Spleen (tissue), 11 donors: Measurements from ENCODE around the gene DNAL4. TPM values are rescaled to one million over a fixed set of nuclear protein-coding genes. Genes with fewer than 3 reads are reported as not detected.

Experiments
- DNase-seq: peaks from one replicate; pipeline ENCODE4 v3.0.0-alpha.2; 2020
- H3K27ac ChIP-seq, 8 donors: fragments of 200-600 bp; sonication (generic) in 7 of 8; 1 replicate in 4 of 8; 2 replicates in 4 of 8; pipeline versions ENCODE4 v1.5.0 to v1.8.0; 2016 to 2021; ENCODE audit warnings: inconsistent platforms in 4 of 8, mild to moderate bottlenecking in 4 of 8, moderate library complexity in 1 of 8
- H3K27me3 ChIP-seq, 7 donors: fragments of 200-600 bp; sonication (generic) in 6 of 7; replicated peaks in 1 of 7; 1 replicate in 4 of 7; 2 replicates in 3 of 7; pipeline versions ENCODE4 v1.5.0 to v1.8.0; 2016 to 2021; ENCODE audit warnings: inconsistent platforms in 3 of 7, mild to moderate bottlenecking in 1 of 7
- H3K36me3 ChIP-seq, 6 donors: fragments of 200-600 bp; sonication (generic) in 5 of 6; 1 replicate in 4 of 6; 2 replicates in 2 of 6; pipeline versions ENCODE4 v1.5.0 to v1.8.0; 2016 to 2021; ENCODE audit warnings: inconsistent platforms in 2 of 6
- H3K4me1 ChIP-seq, 6 donors: fragments of 200-600 bp; sonication (generic) in 5 of 6; 1 replicate in 3 of 6; 2 replicates in 3 of 6; pipeline versions ENCODE4 v1.5.0 to v1.8.0; 2016 to 2021; ENCODE audit warnings: inconsistent platforms in 3 of 6
- H3K4me3 ChIP-seq, 8 donors: fragments of 200-600 bp; sonication (generic) in 7 of 8; 1 replicate in 4 of 8; 2 replicates in 4 of 8; pipeline versions ENCODE4 v1.5.0 to v1.8.0; 2016 to 2021; ENCODE audit warnings: inconsistent platforms in 4 of 8, mild to moderate bottlenecking in 4 of 8, moderate library complexity in 2 of 8
- H3K9me3 ChIP-seq, 8 donors: fragments of 200-600 bp; sonication (generic) in 7 of 8; 1 replicate in 4 of 8; 2 replicates in 4 of 8; pipeline versions ENCODE4 v1.5.0 to v1.8.0; 2016 to 2021; ENCODE audit warnings: inconsistent platforms in 4 of 8
- POLR2A ChIP-seq, 3 donors: fragments of 450-650 bp; IDR thresholded peaks; one replicate each; pipeline ENCODE4 v1.5.1; 2017; ENCODE audit warnings: antibody characterized with exemption in 3 of 3, mild to moderate bottlenecking in 1 of 3
- POLR2AphosphoS5 ChIP-seq, 3 donors: sonication (generic); formaldehyde crosslinking; IDR thresholded peaks; one replicate each; pipeline ENCODE4 v1.5.1; 2017; ENCODE audit warnings: antibody characterized with exemption in 3 of 3
- WGBS, 5 donors: extraction: QIAGEN DNeasy Blood & Tissue Kit in 3 of 5; methylation state at CpG; one replicate each; pipeline versions ENCODE4 v1.1.5 to v1.1.7; 2013 to 2018; 5-methylcytosine and 5-hydroxymethylcytosine counted together
- intact Hi-C: fragments of 100-400 bp; cut with DNase I; formaldehyde crosslinking; loops from one replicate; pipeline ENCODE4 v1.15.0; 2023; ENCODE audit warnings: low total_unique reads
- polyA plus RNA-seq, 3 donors: library from polyadenylated mRNA; stranded (reverse); fragments of 200-250 nt; gene quantifications; one replicate each; pipeline ENCODE4 v1.2.1, GENCODE V29; 2013
- total RNA-seq, 7 donors: library from RNA; depleted of rRNA in 3 of 7; stranded (reverse); fragments of >200 nt in 3 of 7; fragmentation: NEBNext Ultra II Directional in 4 of 7; extraction: Animal tissue kit (Norgen Biotek cat#: 25700) in 4 of 7; gene quantifications; one replicate each; pipeline versions ENCODE4 v1.1.0 to v1.2.1, GENCODE V29; 2016 to 2021
- TF ChIP-seq, protein P1 (sequence below), 11 experiments: fragments of 200-600 bp in 7 of 11; fragments of 450-650 bp in 4 of 11; sonication (generic) in 4 of 11; IDR thresholded peaks in 8 of 11; conservative IDR thresholded peaks in 3 of 11; 1 replicate in 7 of 11; 2 replicates in 4 of 11; pipeline versions ENCODE4 v1.4.0 to v1.8.0; 2016 to 2021; ENCODE audit warnings: antibody characterized with exemption in 11 of 11, inconsistent platforms in 4 of 11, mild to moderate bottlenecking in 1 of 11
- donor health status: healthy with polysubstance abuse.
- donor health status: DM: no; HTN: no; CAD: no; lungs with moderate emphysema.
- donor health status: DM: no; HTN: no; CAD: no.
- donor health status: Bipolar disorder and iron deficiency.
- donor health status: healthy.
- donor health status: DM: no; HTN: no; CAD: no.
- donor health status: DM: yes; HTN: yes; CAD: no.

The DNAL4 gene
- total and polyA plus RNA-seq, 10 donors: 8.6 to 17.6 (median 12.5) TPM

DNA sequence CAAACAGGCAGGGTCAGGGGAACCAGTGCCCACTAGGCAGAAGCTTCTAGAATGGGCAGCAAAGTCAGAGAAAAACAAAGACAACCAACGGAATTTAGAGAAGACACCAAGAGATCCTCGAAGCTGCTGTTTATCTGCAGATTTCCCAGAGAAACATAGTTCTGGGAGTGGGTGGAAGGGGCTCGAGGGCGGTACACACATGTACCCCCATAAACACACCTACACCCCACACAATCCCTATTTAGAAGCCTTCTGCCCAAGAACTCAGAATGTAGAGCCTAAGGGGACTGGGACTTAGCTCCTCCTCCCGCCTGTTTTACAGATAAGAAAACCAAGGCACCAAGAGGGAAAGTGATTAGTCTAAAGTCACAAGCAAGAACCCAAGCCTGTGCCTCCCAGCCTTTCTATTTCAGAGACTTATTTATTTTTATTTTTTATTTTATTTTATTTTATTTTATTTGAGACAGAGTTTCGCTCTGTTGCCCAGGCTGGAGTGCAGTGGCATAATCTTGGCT is 43.5 kb upstream of the DNAL4 start:
- 79 to 91% (median 87%) methylated on average over 6 of the region's 6 CpGs for WGBS, 5 donors
- no peaks in the 10 kb centered on the region for H3K9me3 ChIP-seq
- no peak for DNase-seq
- H3K27ac ChIP-seq: no peak overlapping the region
- peaks cover under 1 to 16% (median 4%) of the 10 kb centered on the region in 6 donors for H3K4me1 ChIP-seq
- intact Hi-C loops: no loop called here
- no peaks in the 10 kb centered on the region for H3K36me3 ChIP-seq
- TF ChIP-seq POLR2AphosphoS5 (IDR thresholded peaks at IDR 0.05): no peak
- TF ChIP-seq, protein P1, sequence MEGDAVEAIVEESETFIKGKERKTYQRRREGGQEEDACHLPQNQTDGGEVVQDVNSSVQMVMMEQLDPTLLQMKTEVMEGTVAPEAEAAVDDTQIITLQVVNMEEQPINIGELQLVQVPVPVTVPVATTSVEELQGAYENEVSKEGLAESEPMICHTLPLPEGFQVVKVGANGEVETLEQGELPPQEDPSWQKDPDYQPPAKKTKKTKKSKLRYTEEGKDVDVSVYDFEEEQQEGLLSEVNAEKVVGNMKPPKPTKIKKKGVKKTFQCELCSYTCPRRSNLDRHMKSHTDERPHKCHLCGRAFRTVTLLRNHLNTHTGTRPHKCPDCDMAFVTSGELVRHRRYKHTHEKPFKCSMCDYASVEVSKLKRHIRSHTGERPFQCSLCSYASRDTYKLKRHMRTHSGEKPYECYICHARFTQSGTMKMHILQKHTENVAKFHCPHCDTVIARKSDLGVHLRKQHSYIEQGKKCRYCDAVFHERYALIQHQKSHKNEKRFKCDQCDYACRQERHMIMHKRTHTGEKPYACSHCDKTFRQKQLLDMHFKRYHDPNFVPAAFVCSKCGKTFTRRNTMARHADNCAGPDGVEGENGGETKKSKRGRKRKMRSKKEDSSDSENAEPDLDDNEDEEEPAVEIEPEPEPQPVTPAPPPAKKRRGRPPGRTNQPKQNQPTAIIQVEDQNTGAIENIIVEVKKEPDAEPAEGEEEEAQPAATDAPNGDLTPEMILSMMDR (IDR thresholded peaks at IDR 0.05 in 8 of 11, conservative IDR thresholded peaks at IDR 0.05 in 3 of 11): no peak
- TF ChIP-seq POLR2A (IDR thresholded peaks at IDR 0.05): no peak
- no peak overlapping the region for H3K4me3 ChIP-seq
- H3K27me3 ChIP-seq: peaks cover 0 to 51% (median 12%) of the 10 kb centered on the region in 7 donors

DNA sequence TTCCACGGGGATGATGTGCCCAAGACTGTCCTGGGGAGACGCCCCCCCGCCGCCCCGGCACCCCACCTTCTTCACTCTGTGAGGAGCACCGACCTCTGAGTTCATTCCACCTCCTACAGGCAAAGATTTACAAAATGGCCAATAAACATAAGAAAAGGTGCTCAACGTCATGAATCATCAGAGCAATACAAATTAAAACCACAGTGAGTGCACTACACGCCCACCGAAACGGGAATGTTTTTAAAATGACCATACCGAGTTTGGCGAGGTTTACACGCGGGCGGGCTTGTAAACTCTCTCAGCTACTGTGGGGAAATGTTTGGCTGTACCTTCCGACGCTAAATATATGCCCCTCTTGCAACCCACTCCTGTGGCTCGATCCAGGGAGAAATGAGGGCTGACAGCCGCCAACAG is 42.0 kb upstream of the DNAL4 start:
- H3K27me3 ChIP-seq: peaks cover 0 to 36% (median 0%) of the 10 kb centered on the region in 7 donors
- no peaks in the 10 kb centered on the region for H3K4me1 ChIP-seq
- H3K9me3 ChIP-seq: no peaks in the 10 kb centered on the region
- WGBS, 5 donors: 77 to 81% (median 79%) methylated on average over 19 of the region's 19 CpGs
- no peaks in the 10 kb centered on the region for H3K36me3 ChIP-seq
- TF ChIP-seq POLR2A (IDR thresholded peaks at IDR 0.05): no peak
- no peak for TF ChIP-seq POLR2AphosphoS5 (IDR thresholded peaks at IDR 0.05)
- TF ChIP-seq, protein P1 (IDR thresholded peaks at IDR 0.05 in 8 of 11, conservative IDR thresholded peaks at IDR 0.05 in 3 of 11): no peak
- H3K27ac ChIP-seq: no peak overlapping the region
- intact Hi-C loops: no loop called here
- no peak for DNase-seq
- H3K4me3 ChIP-seq: no peak overlapping the region

DNA sequence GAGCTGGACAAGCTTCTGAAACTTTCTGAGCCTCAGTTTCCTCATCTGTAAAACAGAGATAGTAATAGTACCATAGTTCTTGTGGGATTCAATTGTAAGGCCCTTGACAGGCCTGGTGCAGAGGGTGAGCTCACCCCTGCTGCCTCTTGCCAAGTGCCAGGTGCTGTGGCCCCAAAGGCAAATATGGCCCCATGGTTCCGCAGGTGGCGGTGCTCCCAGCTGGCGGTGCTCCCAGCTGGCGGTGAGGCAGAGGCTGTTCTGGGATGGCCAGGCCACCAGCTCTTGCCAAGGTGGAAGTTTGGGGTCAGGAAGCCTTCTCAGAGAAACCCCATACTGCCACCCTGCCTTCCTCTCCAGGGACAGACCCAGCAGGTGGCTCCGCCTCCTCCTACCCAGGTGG is 41.0 kb upstream of the DNAL4 start:
- no peak for DNase-seq
- Histone ChIP-seq H3K4me1 (no peaks in the 10 kb centered on the region), H3K4me3 (no peak overlapping the region), H3K27me3 (peaks cover 0 to 35% (median 0%) of the 10 kb centered on the region in 7 donors), H3K36me3 (no peaks in the 10 kb centered on the region), H3K9me3 (no peaks in the 10 kb centered on the region), H3K27ac (no peak overlapping the region)
- WGBS, 5 donors: 89 to 99% (median 95%) methylated on average over 1 to 5 of the region's 5 CpGs
- TF ChIP-seq POLR2A (IDR thresholded peaks at IDR 0.05): no peak
- TF ChIP-seq POLR2AphosphoS5 (IDR thresholded peaks at IDR 0.05): no peak
- TF ChIP-seq, protein P1 (IDR thresholded peaks at IDR 0.05 in 8 of 11, conservative IDR thresholded peaks at IDR 0.05 in 3 of 11): no peak
- intact Hi-C loops: no loop called here

- 83 to 92% (median 87%) methylated on average over 13 of the region's 13 CpGs for WGBS, 5 donors
Measured at GRCh38 chr22:38834215-38834953, 40.4 kb upstream of the DNAL4 start.

More at GRCh38 chr22:38834215-38834953, 40.4 kb upstream of the DNAL4 start:
- Histone ChIP-seq H3K27me3 (peaks cover 0 to 35% (median 0%) of the 10 kb centered on the region in 7 donors), H3K9me3 (no peaks in the 10 kb centered on the region), H3K4me3 (no peak overlapping the region), H3K36me3 (no peaks in the 10 kb centered on the region), H3K27ac (no peak overlapping the region), H3K4me1 (no peaks in the 10 kb centered on the region)
- intact Hi-C loops: no loop called here
- no peak for DNase-seq
- TF ChIP-seq POLR2AphosphoS5 (IDR thresholded peaks at IDR 0.05) (no peak), POLR2A (IDR thresholded peaks at IDR 0.05) (no peak)
- TF ChIP-seq, protein P1 (IDR thresholded peaks at IDR 0.05 in 8 of 11, conservative IDR thresholded peaks at IDR 0.05 in 3 of 11): no peak
